H1 (cell line): ENCODE measurements around the gene SLC52A3.

Experiments used
- CBX5 ChIP-seq: fragments of 300-800, 300-1000 bp; sonication (generic); IDR thresholded peaks from 2 replicates; pipeline ENCODE4 v1.7.1; 2016; ENCODE audit warnings: antibody characterized with exemption, low read length, low read depth
- EP300 ChIP-seq, 2 experiments: IDR thresholded peaks; 1 replicate in 1 of 2; 2 replicates in 1 of 2; pipeline ENCODE4 v1.6.1; 2011 to 2012; ENCODE audit warnings: low read depth in 2 of 2, low read length in 2 of 2, mild to moderate bottlenecking in 2 of 2, borderline replicate concordance in 1 of 2, inconsistent platforms in 1 of 2, moderate library complexity in 1 of 2
- NANOG ChIP-seq: IDR thresholded peaks from 2 replicates; pipeline ENCODE4 v1.6.1; 2011; ENCODE audit warnings: low read length, low read depth, mild to moderate bottlenecking, inconsistent platforms; ENCODE audit not compliant: insufficient read depth, poor library complexity, severe bottlenecking
- POLR2A ChIP-seq, 2 experiments: IDR thresholded peaks; 1 replicate in 1 of 2; 2 replicates in 1 of 2; pipeline ENCODE4 v1.6.1; 2011; ENCODE audit warnings: low read depth in 2 of 2, low read length in 2 of 2, mild to moderate bottlenecking in 2 of 2; ENCODE audit errors: control extremely low read depth in 1 of 2
- RNF2 ChIP-seq: fragments of 200-900, 300-1000 bp; sonication (generic); IDR thresholded peaks from 2 replicates; pipeline ENCODE4 v1.7.1; 2016; ENCODE audit warnings: borderline replicate concordance, low read depth, mild to moderate bottlenecking, antibody characterized with exemption, low read length; ENCODE audit not compliant: poor library complexity, severe bottlenecking; ENCODE audit errors: missing control alignments
- SIX5 ChIP-seq: IDR thresholded peaks from 2 replicates; pipeline ENCODE4 v1.6.1; 2011; ENCODE audit warnings: mild to moderate bottlenecking, low read depth, low read length
- SP2 ChIP-seq: IDR thresholded peaks from 2 replicates; pipeline ENCODE4 v1.6.1; 2012; ENCODE audit warnings: mild to moderate bottlenecking, low read length, inconsistent platforms
- ZNF274 ChIP-seq: IDR thresholded peaks from 2 replicates; pipeline ENCODE4 v1.7.0; 2012; ENCODE audit warnings: low read length, borderline replicate concordance; ENCODE audit errors: extremely low read depth
- TF ChIP-seq, protein P1 (sequence below), 3 experiments: IDR thresholded peaks; 1 replicate in 2 of 3; 2 replicates in 1 of 3; pipeline versions ENCODE4 v1.5.1 to v1.6.1; 2011; ENCODE audit warnings: low read length in 3 of 3, mild to moderate bottlenecking in 3 of 3, inconsistent platforms in 2 of 3, low read depth in 1 of 3, moderate library complexity in 1 of 3; ENCODE audit not compliant: insufficient read depth in 1 of 3; ENCODE audit errors: control extremely low read depth in 1 of 3

DNA sequence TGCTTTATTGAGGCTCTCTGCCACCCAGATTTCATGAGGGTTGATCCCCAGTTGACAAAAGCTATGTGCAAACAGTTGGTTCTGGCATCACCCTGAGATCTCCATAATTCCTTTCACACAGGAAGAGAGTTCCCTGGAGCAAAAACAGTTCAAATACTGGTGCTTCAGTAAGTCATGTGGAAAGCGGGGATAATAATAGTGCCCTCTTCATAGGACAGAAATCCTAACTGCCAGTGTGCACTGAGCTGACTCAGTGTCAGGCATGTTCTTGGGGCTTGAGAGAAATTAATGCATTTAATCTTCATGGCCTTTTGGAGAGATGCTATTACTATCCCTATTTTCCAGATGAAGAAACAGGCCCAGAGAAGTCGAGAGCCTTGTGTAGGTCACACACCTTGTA is 7.9 kb upstream of the SLC52A3 start:
- TF ChIP-seq SIX5 (no peak), POLR2A (IDR thresholded peaks at IDR 0.05; ENCODE audit: control extremely low read depth in 1 of 2, low read depth in 2 of 2, low read length in 2 of 2) (no peak), CBX5 (no peak), RNF2 (no peak), EP300 (IDR thresholded peaks at IDR 0.05; ENCODE audit: borderline replicate concordance in 1 of 2, low read depth in 2 of 2, low read length in 2 of 2) (no peak), SP2 (no peak), NANOG (no peak), ZNF274 (no peak)
- TF ChIP-seq, protein P1, sequence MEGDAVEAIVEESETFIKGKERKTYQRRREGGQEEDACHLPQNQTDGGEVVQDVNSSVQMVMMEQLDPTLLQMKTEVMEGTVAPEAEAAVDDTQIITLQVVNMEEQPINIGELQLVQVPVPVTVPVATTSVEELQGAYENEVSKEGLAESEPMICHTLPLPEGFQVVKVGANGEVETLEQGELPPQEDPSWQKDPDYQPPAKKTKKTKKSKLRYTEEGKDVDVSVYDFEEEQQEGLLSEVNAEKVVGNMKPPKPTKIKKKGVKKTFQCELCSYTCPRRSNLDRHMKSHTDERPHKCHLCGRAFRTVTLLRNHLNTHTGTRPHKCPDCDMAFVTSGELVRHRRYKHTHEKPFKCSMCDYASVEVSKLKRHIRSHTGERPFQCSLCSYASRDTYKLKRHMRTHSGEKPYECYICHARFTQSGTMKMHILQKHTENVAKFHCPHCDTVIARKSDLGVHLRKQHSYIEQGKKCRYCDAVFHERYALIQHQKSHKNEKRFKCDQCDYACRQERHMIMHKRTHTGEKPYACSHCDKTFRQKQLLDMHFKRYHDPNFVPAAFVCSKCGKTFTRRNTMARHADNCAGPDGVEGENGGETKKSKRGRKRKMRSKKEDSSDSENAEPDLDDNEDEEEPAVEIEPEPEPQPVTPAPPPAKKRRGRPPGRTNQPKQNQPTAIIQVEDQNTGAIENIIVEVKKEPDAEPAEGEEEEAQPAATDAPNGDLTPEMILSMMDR (IDR thresholded peaks at IDR 0.05; ENCODE audit: control extremely low read depth in 1 of 3, insufficient read depth in 1 of 3, low read depth in 1 of 3, low read length in 3 of 3), result no peak
